KMS-11 (cell line): Measurements from ENCODE around the gene NCK2.

ENCODE experiments used
- H2AFZ ChIP-seq: fragments of 200-600 bp; sonication (generic); 2 replicates; pipeline ENCODE4 v1.6.1; 2016; ENCODE audit warnings: antibody characterized with exemption, mixed run types, low read depth
- H3K27ac ChIP-seq: fragments of 200-600 bp; sonication (generic); 2 replicates; pipeline ENCODE4 v1.6.1; 2016; ENCODE audit warnings: mild to moderate bottlenecking, mixed run types
- H3K27me3 ChIP-seq: fragments of 200-600 bp; sonication (generic); 2 replicates; pipeline ENCODE4 v1.6.1; 2017; ENCODE audit warnings: mild to moderate bottlenecking, low read depth, mixed run types, moderate library complexity; ENCODE audit not compliant: insufficient read depth
- H3K36me3 ChIP-seq: fragments of 200-600 bp; sonication (generic); 2 replicates; pipeline ENCODE4 v1.6.1; 2017; ENCODE audit warnings: mild to moderate bottlenecking, mixed run types; ENCODE audit not compliant: insufficient read depth
- H3K4me1 ChIP-seq: fragments of 200-600 bp; sonication (generic); 2 replicates; pipeline ENCODE4 v1.6.1; 2016; ENCODE audit warnings: mild to moderate bottlenecking, low read depth, mixed run types; ENCODE audit not compliant: poor library complexity, severe bottlenecking
- H3K4me2 ChIP-seq: fragments of 200-600 bp; sonication (generic); 2 replicates; pipeline ENCODE4 v1.7.0; 2016; ENCODE audit warnings: mild to moderate bottlenecking, mixed run types
- H3K4me3 ChIP-seq: fragments of 200-600 bp; sonication (generic); IDR thresholded peaks from 2 replicates; pipeline ENCODE4 v1.6.1; 2017; ENCODE audit warnings: low read depth, low read length, mixed read lengths; ENCODE audit not compliant: insufficient read depth
- H3K79me2 ChIP-seq: fragments of 200-600 bp; sonication (generic); 2 replicates; pipeline ENCODE4 v1.6.1; 2016; ENCODE audit warnings: low read depth, mixed run types; ENCODE audit not compliant: insufficient read depth
- H3K9ac ChIP-seq: fragments of 200-600 bp; sonication (generic); 2 replicates; pipeline ENCODE4 v1.6.1; 2016; ENCODE audit warnings: mild to moderate bottlenecking, mixed run types
- H4K20me1 ChIP-seq: fragments of 200-600 bp; sonication (generic); 2 replicates; pipeline ENCODE4 v1.6.1; 2016; ENCODE audit warnings: mild to moderate bottlenecking, mixed run types; ENCODE audit not compliant: insufficient read depth
- TF ChIP-seq, protein P1 (sequence below): fragments of 200-600 bp; sonication (generic); conservative IDR thresholded peaks from 2 replicates; pipeline ENCODE4 v1.6.1; 2017; ENCODE audit warnings: low read depth, mild to moderate bottlenecking, antibody characterized with exemption, low read length, moderate library complexity, mixed read lengths

The NCK2 gene

GRCh38 chr2:105749583-105750400 is 5.1 kb downstream of the NCK2 start:
- Histone ChIP-seq H3K36me3 (no peaks in the 10 kb centered on the region), H3K27me3 (no peaks in the 10 kb centered on the region), H3K79me2 (peaks cover 73% of the 10 kb centered on the region), H3K4me1 (peaks cover 36% of the 10 kb centered on the region), H3K4me3 (no peak overlapping the region), H3K9ac (no peak overlapping the region), H3K27ac (no peak overlapping the region), H2AFZ (no peak overlapping the region), H4K20me1 (no peaks in the 10 kb centered on the region), H3K4me2 (no peak overlapping the region)
- TF ChIP-seq, protein P1, sequence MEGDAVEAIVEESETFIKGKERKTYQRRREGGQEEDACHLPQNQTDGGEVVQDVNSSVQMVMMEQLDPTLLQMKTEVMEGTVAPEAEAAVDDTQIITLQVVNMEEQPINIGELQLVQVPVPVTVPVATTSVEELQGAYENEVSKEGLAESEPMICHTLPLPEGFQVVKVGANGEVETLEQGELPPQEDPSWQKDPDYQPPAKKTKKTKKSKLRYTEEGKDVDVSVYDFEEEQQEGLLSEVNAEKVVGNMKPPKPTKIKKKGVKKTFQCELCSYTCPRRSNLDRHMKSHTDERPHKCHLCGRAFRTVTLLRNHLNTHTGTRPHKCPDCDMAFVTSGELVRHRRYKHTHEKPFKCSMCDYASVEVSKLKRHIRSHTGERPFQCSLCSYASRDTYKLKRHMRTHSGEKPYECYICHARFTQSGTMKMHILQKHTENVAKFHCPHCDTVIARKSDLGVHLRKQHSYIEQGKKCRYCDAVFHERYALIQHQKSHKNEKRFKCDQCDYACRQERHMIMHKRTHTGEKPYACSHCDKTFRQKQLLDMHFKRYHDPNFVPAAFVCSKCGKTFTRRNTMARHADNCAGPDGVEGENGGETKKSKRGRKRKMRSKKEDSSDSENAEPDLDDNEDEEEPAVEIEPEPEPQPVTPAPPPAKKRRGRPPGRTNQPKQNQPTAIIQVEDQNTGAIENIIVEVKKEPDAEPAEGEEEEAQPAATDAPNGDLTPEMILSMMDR = no peak

DNA sequence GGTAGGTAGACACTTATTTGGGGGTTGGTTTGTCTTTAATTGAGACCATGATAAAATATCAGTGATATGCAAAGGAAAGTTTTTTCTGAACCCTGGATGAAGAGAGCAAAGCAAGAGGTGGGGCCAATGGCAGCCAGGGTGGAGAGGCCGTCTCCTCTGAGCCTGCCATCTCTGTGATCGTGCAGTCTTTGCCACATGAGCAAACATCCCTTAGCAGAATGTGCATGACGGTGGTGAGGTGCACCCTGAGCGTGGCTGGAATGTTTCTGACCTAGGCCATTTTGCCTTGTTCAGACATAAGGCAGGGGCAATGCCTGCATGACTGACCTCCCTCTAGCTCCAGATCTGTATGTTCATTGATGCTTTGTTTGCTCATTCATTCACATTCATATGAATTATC is 6.0 kb downstream of the NCK2 start:
- Histone ChIP-seq H3K36me3 (no peaks in the 10 kb centered on the region), H3K9ac (no peak overlapping the region), H2AFZ (no peak overlapping the region), H4K20me1 (no peaks in the 10 kb centered on the region), H3K27ac (no peak overlapping the region), H3K4me3 (no peak overlapping the region), H3K4me2 (no peak overlapping the region), H3K79me2 (peaks cover 77% of the 10 kb centered on the region), H3K27me3 (no peaks in the 10 kb centered on the region), H3K4me1 (peaks cover 36% of the 10 kb centered on the region)
- TF ChIP-seq, protein P1 = no peak

DNA sequence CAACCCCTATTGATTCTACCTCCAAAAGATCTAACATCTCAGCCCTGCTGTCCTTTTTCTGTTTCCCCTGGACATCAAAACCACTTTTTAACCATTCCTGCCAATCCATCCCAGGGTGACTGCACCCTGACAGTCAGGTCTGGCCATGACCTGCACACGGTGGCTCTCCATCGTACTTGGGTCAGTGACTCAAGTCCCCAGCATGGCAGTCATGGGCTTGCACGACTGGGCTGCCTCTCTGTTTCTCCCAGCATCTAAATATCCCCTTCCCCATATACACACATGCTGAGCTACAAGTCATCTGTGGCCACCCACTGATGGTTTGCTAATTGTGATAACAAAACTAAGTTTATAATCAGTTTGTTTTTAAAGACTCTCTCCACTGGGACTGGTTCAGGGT is 6.6 kb downstream of the NCK2 start:
- H3K9ac ChIP-seq = no peak overlapping the region
- no peaks in the 10 kb centered on the region for H4K20me1 ChIP-seq
- peaks cover 37% of the 10 kb centered on the region for H3K4me1 ChIP-seq
- H3K4me2 ChIP-seq = no peak overlapping the region
- no peak overlapping the region for H3K4me3 ChIP-seq
- H3K79me2 ChIP-seq = peaks cover 77% of the 10 kb centered on the region
- H3K36me3 ChIP-seq = no peaks in the 10 kb centered on the region
- no peak overlapping the region for H2AFZ ChIP-seq
- H3K27me3 ChIP-seq = no peaks in the 10 kb centered on the region
- H3K27ac ChIP-seq = no peak overlapping the region
- TF ChIP-seq, protein P1 = no peak

DNA sequence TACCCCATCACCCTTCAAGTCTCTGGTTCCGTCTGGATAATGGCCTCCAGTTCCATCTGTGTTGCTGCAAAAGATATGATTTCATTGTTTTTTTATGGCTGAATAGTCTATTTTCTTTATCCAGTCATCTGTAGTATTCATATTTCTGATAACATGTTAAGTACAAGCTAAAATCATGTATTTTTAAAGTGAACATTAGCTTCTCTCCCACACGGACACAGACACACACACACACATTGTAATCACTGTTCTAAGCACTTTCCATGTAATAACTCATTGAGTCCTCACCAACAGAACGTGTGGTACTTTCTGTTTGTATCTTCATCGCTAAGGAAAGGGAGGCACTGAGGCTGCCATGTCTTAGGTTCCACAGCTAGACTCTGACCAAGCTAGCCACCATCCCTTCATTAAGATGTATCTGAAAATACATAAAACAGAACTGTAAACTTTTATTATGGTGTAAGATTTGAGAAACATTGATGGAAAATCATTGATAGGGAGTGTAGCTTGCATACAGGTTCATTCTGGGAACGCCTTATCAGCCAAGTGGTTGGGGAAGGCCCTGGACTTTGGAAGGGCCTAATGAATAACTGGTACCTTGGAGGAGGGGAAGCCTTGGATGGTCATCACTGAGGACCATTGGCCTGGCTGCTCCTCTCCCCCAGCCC is 8.1 kb downstream of the NCK2 start:
- Histone ChIP-seq H3K4me2 (no peak overlapping the region), H2AFZ (no peak overlapping the region), H3K9ac (no peak overlapping the region), H3K79me2 (peaks cover 77% of the 10 kb centered on the region), H3K4me1 (peaks cover 37% of the 10 kb centered on the region), H3K36me3 (no peaks in the 10 kb centered on the region), H3K27ac (no peak overlapping the region), H3K27me3 (no peaks in the 10 kb centered on the region), H4K20me1 (no peaks in the 10 kb centered on the region), H3K4me3 (no peak overlapping the region)
- TF ChIP-seq, protein P1 = no peak
